GM19025 (cell line): ENCODE measurements around the gene MAVS.
"Not testable (repeated sequence)": the region's sequence is repeated elsewhere in the genome, so short reads cannot be mapped to it uniquely, and the experiment has no call there.

Experiments used
- ATAC-seq: cut with Tn5 transposase; IDR thresholded peaks from one replicate; pipeline ENCODE4 v1.9.1; 2021; ENCODE audit warnings: mild to moderate bottlenecking, low read depth, moderate library complexity; ENCODE audit not compliant: unreplicated experiment

The MAVS gene

GRCh38 chr20:3814928-3815495 lies 31.6 kb upstream of the MAVS start:
- no peak for ATAC-seq

GRCh38 chr20:3815703-3816315 lies 30.8 kb upstream of the MAVS start:
- no peak for ATAC-seq

- no peak for ATAC-seq
Observed at GRCh38 chr20:3818155-3819151, 28.2 kb upstream of the MAVS start.

- no peak for ATAC-seq
Observed at GRCh38 chr20:3819411-3820047, 27.1 kb upstream of the MAVS start.

DNA sequence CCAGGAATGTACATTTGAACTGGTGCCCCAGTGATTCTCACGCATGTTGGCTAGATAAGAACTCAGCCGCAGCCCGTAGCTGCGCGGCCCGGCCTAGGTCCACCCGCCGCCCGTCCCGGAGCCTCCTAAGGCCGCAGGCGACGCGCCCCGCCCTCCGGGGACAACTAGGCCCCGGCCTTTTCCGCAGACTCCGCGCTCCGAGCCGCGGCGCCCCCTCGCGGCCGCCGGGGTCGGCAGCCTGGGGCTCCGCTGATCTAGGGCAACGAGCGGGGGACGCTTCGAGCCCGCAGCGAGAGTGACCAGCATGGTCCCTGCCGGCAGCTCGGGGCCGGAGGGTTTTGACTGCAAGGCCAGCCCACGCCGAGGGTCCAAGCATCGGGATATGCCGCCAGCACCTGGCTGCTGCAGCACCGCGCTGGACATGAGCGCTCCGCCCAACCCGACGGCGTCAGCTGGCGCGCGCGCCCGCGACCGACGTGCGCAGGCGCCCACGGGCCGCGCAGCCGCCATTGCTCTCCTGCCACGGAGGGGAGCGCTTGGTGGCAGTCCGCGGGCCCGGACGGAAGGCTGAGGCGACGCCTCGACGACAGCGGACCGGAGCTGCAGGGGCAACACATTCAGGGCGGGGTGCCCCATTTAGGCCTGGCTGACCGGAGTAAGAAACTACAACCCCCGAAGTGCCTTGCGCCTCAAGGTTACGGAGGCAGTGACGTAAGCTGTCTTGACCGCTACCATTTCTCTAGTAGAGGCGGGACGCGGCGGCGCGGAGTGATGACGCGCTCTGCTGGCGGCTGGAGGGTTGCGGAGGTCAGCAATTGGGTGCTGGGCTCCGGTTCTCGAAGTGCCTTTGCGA lies 26.4 kb upstream of the MAVS start, which contains the start of gene AP5S1:
AP5S1 (plus strand) TSS at position 500 of the 853 bp plus-strand sequence. CDS start 1,571 bp downstream, outside the sequence.
- ATAC-seq: peak; percentile 81

GRCh38 chr20:3820901-3821727 lies 25.5 kb upstream of the MAVS start:
- peak; percentile 1 for ATAC-seq

DNA sequence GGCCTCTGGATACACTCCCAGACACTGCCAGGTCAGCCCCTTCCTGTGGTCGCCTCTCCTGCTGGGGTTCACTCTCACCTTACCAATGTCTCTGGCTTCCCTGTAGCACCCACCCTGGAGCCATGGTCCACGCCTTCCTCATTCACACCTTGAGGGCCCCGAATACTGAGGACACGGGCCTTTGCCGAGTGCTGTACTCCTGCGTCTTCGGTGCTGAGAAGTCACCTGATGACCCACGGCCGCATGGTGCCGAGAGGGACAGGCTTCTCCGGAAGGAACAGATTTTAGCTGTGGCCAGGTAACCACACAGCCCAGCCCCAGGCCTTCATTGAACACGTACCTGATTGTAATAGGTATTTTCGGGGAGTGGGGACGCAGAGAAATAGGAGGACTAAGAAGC lies 24.6 kb upstream of the MAVS start:
- ATAC-seq: no peak

GRCh38 chr20:3823881-3824280 lies 22.8 kb upstream of the MAVS start:
- no peak for ATAC-seq

- ATAC-seq: no peak
Observed at GRCh38 chr20:3825526-3825925, 21.1 kb upstream of the MAVS start.

DNA sequence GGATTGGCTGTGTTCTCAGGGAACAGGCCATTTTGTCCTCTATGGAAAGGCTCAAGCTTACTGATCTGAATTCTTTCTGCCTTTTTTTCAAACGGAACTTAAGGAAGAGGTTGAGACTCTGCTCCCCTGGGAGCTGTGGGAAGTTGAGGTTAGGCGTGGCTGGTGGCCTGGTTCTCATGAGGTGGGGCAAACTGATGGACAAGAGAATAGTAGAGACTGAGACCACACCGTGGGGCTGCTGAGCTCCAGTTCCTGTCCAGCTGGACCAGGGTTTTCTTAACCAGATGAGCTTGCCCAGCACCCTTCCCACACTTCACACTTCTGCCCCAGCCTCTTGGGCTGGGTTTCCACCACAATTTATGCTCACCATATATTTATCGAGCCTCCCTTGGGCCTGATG lies 20.2 kb upstream of the MAVS start:
- ATAC-seq: no peak

GRCh38 chr20:3828798-3829197 lies 17.8 kb upstream of the MAVS start:
- ATAC-seq: no peak

- ATAC-seq: not testable (repeated sequence)
Observed at GRCh38 chr20:3829891-3830290, 16.7 kb upstream of the MAVS start.

DNA sequence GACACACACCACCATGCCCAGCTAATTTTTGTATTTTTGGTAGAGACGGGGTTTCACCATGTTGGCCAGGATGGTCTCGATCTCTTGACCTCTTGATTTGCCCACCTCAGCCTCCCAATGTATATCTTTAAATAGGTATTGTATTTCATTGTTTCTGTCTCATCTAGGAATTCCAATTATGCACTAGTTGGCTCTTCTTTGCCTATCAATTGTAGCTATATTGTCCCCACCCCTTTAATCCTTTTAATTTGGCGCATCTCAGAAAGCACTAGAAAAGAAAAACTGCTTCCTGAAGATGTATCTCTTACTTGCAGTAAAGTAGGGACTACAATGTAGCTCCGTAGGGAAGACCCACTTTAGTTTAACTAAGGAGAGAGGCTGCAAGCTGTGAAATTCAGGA lies 10.5 kb upstream of the MAVS start:
- no peak for ATAC-seq

DNA sequence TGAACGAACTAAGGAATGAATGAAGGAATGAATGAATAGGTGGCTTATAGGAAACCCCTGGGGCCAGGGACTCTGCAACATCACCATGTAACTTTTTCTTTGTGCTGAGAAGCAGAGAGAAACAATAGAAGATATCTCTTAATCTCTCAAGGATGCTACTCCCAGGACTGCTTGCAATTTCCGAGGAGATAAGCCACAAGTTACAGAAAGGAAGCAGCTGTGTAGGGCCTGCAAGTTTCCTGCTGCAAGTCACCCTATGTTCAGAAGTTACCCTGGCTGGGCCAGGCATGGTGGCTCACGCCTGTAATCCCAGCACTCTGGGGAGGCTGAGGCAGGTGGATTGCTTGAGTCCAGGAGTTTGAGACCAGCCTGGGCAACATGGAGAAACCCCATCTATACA lies 7.3 kb upstream of the MAVS start:
- ATAC-seq: no peak

GRCh38 chr20:3840201-3840600 lies 6.4 kb upstream of the MAVS start:
- not testable (repeated sequence) for ATAC-seq

GRCh38 chr20:3842348-3842930 lies 4.2 kb upstream of the MAVS start:
- no peak for ATAC-seq

- ATAC-seq: no peak
Observed at GRCh38 chr20:3843490-3843889, 3.1 kb upstream of the MAVS start.

DNA sequence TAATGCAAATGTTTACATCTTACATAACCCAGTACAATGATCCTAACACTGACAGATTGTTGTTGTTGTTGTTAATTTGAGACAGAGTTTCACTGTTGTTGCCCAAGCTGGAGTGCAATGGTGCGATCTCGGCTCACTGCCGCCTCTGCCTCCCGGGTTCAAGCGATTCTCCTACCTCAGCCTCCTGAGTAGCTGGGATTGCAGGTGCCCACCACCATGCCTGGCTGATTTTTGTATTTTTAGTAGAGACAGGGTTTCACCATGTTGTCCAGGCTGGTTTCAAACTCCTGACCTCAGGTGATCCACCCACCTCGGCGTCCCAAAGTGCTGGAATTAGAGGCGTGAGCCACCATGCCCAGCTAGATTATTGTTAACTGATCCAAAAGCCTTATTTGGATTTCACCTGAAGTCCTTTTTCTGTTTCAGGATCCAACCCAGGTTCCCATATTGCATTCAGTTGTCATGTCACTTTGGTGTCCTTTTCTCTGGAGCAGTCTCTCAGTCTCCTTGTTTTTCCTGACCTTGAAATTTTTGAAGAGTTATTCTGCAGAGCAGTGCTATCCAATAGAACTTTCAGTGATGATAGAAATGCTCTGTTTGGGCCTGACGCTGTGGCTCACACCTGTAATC lies 2.5 kb upstream of the MAVS start:
- not testable (repeated sequence) for ATAC-seq
